ENCODE data around the gene BIRC2.
A peak's percentile ranks its signal among the peaks of the same experiment; 100 is the strongest.
"Not testable (repeated sequence)": the region's sequence is repeated elsewhere in the genome, so short reads cannot be mapped to it uniquely, and the experiment has no call there.

The BIRC2 gene

GRCh38 chr11:102346748-102347461 is at the start of gene BIRC2:
BIRC2 (plus strand) TSS chr11:102347214; CDS start chr11:102349855, 2,641 bp downstream.
- peak; percentile 91 to 96 (median 92) for DNase-seq (ENCODE audit: low read depth in 2 of 3, low spot score in 2 of 3)

DNA sequence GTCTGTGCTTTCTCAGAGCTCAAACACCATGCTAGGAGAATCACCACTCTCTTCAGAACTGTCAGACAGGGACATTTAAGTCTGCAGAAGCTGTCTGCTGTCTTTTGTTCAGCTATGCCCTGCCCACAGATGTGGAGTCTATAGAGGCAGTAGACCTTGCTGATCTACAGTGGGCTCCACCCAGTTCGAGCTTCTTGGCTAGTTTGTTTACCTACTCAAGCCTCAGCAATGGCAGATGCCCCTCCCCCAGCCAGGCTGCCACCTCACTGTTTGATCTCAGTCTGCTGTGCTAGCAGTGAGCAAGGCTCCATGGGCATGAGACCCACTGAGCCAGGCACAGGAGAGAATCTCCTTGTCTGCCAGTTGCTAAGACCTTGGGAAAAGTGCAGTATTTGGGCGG is 46.2 kb upstream of the BIRC2 start:
- not testable (repeated sequence) for DNase-seq (ENCODE audit: low read depth in 2 of 3, low spot score in 2 of 3)

DNA sequence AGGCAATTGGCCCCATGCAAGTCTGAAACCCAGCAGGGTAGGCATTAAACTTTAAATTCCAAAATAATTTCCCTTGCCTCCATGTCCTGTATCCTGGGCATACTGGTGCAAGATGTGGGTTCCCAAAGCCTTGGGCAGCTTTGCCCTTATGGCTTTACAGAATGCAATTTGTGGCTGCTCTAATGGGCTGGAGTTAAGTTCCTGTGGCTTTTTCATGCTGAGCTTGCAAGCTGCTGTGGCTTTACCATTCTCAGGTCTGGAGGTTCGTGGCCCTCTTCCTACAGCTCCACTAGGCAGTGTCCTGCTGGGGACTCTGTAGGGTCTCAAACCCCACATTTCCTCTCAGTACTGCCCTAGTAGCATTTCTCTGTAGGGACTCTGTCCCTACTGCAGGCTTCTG is 44.8 kb upstream of the BIRC2 start:
- no peak for DNase-seq (ENCODE audit: low read depth in 2 of 3, low spot score in 2 of 3)

- no peak for DNase-seq (ENCODE audit: low read depth in 2 of 3, low spot score in 2 of 3)
These were observed 42.3 kb upstream of the BIRC2 start for GRCh38 chr11:102304686-102305085.

DNA sequence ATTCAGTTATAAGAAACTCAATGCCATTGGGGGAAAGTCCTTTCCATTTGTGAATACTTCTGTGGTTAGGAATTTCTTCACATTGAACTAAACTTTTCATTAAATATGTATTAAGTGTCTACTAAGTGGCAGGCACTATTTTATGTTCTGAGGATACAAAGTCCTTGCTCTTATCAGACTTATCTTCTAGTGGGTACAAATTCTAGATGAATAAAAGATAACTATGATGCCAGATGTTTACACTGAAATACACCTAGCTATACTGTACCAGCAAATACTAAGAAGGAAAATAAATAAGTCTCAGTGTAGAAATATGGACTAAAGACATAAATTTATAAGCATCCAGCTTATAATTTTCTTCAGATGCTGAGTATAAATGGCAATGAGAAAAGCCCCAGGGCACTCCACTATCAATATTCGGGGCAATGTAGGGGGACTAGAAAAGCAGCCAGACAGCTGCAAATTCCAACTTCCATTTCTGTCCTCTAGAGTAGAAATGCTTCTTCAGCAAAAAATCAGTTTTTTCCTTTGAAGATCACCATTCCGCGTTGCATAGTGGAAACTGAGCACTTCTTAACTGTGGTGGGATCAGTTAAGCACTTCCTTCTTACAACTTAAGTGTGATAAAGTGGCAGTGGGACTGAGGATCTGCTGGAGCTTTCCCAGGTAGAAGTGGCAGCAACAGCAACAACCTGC is 41.5 kb upstream of the BIRC2 start:
- DNase-seq (ENCODE audit: low read depth in 2 of 3, low spot score in 2 of 3), result no peak

GRCh38 chr11:102306048-102306597 is 40.9 kb upstream of the BIRC2 start:
- DNase-seq (ENCODE audit: low read depth in 2 of 3, low spot score in 2 of 3), result no peak

DNA sequence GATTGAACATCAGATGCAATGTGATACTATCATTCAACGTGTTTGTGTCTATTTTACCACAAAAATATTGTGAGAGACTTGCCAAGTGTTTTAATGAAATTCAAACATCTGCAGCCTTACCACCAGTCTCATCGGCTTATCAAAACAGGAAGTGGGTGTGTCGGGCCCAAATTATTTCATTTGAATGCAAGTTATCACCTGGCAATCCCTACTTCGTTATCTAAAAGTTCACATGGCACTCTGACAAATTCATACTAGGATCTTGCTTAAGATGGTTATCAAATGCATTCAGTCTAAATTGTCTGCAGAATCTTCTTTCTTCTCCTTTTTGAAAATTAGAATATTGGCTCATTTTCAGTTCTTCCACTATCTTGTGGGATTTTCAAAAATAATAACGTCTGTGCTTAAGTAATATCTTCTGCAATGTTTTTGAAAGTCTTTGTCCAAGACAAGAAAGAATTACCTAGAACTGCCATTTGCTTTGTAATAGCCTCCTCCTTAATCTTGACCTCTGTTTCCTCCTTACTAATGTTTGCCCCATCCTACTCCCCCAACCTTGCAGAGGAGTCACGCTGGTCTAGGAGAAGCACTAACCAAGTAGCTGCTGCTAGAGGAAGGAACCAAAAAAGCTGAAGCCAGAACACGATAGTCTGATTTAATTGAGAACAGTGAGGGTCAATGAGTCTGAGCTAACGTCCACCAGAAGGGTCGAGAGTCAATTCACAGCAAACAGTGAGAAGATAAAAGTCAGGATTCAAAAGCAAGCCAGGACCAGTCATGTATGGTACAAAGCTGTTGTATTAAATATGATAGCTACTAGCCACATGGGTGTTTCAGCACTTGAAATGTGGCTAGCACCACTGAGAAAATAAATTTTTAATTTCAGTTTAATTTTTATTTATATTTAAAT is 39.9 kb upstream of the BIRC2 start:
- DNase-seq (ENCODE audit: low read depth in 2 of 3, low spot score in 2 of 3), result no peak

DNA sequence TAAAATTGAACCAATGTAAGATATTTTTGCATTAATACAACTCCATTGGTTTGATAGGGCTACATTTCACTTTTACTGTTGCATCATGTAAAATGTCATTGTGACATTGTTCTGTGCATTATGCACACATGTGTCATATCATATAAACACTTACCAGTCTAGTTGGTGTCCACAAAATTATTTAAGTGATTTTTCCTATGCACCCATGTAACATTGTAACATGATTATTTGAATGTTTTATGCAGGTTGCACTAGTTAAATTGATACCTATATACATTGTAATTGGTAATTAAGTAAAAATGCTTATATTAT is 39.3 kb upstream of the BIRC2 start:
- no peak for DNase-seq (ENCODE audit: low read depth in 2 of 3, low spot score in 2 of 3)

DNA sequence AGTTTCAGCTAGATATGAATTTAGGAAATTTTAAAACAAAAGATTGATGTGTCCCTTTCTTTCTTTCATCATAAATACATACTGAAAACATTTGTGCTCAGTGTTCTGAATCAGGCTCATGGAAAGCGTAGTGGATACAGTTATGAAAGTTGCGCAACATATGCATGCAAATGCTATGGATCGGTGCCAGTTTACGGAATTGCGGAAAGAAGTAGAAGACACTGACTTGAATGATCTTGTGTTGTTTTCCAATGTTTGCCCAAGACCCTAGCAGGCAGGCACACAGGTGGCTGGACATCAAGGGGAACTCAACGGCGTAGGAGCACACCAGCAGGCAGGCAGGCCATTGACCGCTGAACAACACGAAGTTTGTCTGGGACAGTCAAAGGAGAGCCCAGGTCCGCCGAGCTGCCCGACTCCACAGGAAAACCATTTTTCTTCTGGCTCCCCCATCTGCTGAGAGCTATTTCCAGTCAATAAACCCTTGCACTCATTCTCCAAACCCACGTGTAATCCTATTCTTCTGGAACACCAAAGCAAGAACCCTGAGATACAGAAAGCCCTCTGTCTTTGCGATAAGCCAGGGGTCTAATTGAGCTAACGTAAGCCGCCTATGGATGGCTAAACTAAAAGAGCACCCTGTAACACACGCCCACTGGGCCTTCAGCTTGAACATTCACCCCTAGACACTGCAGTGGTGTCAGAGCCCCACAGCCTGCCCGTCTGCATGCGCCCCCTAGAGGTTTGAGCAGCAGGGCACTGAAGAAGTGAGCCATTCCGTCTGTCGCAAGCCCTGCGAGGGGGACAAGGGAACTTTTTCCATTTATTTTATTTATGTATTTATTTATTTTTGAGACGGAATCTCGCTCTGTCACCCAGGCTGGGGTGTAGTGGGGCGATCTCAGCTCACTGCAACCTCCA is 37.1 kb upstream of the BIRC2 start:
- no peak for DNase-seq (ENCODE audit: low read depth in 2 of 3, low spot score in 2 of 3)

DNA sequence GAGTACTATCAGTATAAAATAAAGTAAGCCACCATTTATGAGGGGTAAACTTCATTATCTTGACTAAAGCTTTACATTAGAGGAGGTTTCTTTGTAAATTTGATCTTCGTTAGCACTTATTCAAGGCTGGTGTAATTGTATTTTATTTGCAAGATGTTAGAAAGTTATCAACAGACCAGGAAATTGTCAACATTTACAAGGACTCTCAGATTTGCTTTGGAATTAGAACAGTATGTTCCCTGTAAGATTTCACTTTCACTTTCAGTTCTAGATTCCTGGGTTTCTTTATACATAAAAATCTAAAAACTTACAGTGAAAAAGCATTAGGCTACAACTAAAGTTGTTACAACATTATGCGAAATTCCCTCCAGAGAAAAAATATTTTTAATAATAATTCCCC is 34.3 kb upstream of the BIRC2 start:
- no peak for DNase-seq (ENCODE audit: low read depth in 2 of 3, low spot score in 2 of 3)

GRCh38 chr11:102313238-102313940 is 33.6 kb upstream of the BIRC2 start:
- DNase-seq (ENCODE audit: low read depth in 2 of 3, low spot score in 2 of 3), result no peak

DNA sequence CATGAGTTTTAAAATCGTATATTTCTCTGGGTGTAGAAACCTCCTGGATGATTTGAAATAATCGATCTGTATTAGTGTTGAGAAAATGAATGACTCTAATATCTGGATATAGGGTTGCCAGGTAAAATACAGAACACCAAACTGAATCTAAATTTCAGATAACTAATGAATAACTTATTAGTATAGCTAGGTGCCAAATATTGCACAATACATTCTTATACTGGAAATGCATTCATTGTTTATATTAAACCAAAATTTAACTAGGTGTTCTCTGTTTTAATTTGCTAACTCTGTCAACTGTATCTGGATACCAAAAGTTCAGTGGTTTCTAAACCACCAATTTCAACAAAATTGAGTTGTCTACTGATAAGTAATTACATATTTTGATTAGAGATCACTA is 32.2 kb upstream of the BIRC2 start:
- DNase-seq (ENCODE audit: low read depth in 2 of 3, low spot score in 2 of 3), result no peak

DNA sequence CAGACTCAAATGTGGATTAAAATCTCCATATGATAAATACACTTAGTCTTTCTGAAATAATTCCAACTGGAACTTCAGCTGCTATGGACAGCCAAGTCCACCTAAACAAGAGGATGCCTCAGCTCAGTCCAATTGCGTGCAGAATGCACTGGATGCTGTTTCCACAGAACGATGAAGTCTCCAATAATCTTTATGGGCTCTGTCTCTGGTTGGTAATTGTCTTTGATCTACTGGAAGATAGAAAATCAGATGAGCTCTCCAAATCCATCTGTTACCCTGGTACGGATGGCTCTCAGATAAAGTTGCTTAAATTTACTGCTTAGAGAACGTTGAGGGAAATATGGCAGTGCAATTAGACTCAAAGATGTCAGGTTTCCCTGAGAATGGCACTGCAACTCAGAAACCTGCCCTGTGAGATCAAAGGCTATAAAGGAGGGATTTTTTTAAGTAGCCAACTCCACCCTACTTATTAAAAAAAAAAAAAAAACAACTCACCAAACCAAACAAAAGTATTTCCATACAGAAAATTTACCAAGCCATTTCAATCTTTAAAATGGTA is 30.6 kb upstream of the BIRC2 start:
- no peak for DNase-seq (ENCODE audit: low read depth in 2 of 3, low spot score in 2 of 3)

GRCh38 chr11:102317099-102317767 is 29.8 kb upstream of the BIRC2 start, which contains the start of gene BIRC3:
BIRC3 (plus strand) TSS chr11:102317484; CDS start chr11:102324510, 7,026 bp downstream.
- DNase-seq (ENCODE audit: low read depth in 2 of 3, low spot score in 2 of 3), result peak; percentile 55 to 84 (median 68)

DNA sequence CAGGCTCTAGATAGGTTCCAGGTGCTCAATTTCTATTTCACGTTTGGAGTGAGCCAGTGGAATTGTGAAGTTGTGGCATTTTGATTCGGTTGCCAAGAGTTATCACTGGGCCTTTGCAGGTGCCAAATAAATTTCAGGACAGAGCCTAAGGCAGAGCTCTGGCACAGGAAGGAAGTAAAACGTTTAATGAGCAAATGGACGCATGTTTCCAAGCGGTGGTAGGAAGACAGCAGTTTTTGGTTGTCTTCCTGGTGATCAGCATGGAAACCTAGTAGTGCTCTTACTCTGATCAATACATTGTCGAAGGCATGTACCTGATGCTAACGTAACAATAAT is 29.3 kb upstream of the BIRC2 start:
- no peak for DNase-seq (ENCODE audit: low read depth in 2 of 3, low spot score in 2 of 3)

- peak in 2 of 3 experiments; percentile 27 to 38 for DNase-seq (ENCODE audit: low read depth in 2 of 3, low spot score in 2 of 3)
These were observed 28.5 kb upstream of the BIRC2 start for GRCh38 chr11:102318469-102318868.

DNA sequence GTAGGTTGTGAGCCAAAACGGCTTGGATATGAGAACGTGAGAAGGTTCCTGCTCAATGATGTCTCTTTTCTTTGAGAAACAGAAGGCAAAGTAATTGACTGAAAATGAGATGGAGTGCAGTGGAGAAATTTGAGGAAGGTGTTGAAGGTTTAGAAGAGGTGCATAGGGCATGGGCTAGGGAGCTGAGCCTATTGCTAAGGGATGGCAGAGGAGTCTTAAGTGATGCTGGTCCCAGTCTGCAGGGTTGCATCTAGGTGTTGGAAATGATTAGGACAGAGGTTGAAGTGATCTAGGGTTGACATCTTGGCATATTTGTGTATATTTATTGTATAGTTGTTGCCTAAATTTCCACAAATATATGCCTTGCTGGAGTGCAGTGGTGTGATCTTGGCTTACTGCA is 27.5 kb upstream of the BIRC2 start:
- DNase-seq (ENCODE audit: low read depth in 2 of 3, low spot score in 2 of 3), result no peak

DNA sequence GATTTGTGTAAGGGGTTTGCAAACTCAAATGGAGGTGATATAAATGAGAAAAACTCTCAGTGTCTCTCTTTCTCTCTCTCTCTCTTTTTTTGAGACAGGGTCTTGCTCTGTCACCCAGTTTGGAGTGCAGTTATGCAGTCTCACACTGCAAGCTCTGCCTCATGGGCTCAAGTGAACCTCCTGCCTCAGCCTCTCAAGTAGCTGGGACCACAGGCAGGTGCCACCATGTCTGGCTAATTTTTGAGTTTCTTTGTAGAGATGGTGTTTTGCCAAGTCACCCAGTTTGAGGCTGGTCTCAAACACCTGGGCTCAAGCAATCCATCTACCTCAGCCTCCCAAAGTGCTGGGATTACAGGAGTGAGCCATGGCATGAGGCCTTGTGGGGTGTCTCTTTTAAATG is 26.8 kb upstream of the BIRC2 start:
- no peak for DNase-seq (ENCODE audit: low read depth in 2 of 3, low spot score in 2 of 3)

DNA sequence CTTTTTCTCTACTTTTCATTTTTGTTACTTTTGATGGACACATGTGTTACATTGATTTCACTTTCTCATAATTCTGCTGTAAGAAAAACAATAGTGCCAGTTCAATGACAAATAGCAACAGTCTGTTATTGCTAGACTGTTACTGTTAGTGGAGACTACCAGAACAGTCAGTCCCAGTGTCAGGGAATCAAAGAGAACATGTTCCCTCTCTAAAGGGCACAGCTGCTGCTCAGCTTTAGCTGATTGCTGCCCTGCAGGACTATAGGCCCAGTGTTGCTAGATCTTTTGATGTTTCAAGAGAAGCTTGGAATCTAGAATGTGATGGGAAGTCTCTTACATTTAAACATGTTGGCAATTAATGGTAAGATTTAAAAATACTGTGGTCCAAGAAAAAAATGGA is 26.3 kb upstream of the BIRC2 start:
- no peak for DNase-seq (ENCODE audit: low read depth in 2 of 3, low spot score in 2 of 3)

Data from activated CD8-positive, alpha-beta memory T cell treated with anti-CD3 and anti-CD28 coated beads for 48 hours (primary cell).